A549 (cell line): ENCODE measurements around the gene CDK7. TPM values are rescaled to one million over a fixed set of nuclear protein-coding genes. Genes with fewer than 3 reads are reported as not detected.

Experiments used
- ATAC-seq, 2 experiments: fragments of 200-7000 bp in 1 of 2; fragments of >200 bp in 1 of 2; cut with Nextera tagmentation in 1 of 2; cut with Tn5 transposase in 1 of 2; 3 replicates each; pipeline versions ENCODE4 v1.8.0 to v1.9.1; 2018 to 2020; ENCODE audit warnings: mild to moderate bottlenecking in 1 of 2, moderate library complexity in 1 of 2
- CTCF ChIA-PET: fragments of 300-600 bp; sonication (Branson Sonifier 250); formaldehyde crosslinking; extraction: SDS; loops from one replicate; lab custom pipeline; 2021; ENCODE audit warnings: antibody characterized with exemption, inconsistent platforms; lab: Yijun Ruan, JAX
- POLR2A ChIA-PET: fragments of 350-600 bp; formaldehyde crosslinking; extraction: SDS; loops from one replicate; lab custom pipeline; 2021; ENCODE audit warnings: antibody characterized with exemption, inconsistent platforms; lab: Yijun Ruan, JAX
- DNase-seq, 2 experiments: peaks; one replicate each; pipeline versions ENCODE4 v3.0.0 to v3.0.0-alpha.2; 2011 to 2016; ENCODE audit warnings: low read depth in 1 of 2, low spot score in 1 of 2
- FAIRE-seq: peaks from 2 replicates; lab custom pipeline; 2011; peaks lifted over from hg19 to GRCh38; lab: Jason Lieb, UNC
- H3K27ac ChIP-seq, 2 experiments: fragments of >200 bp; sonication (Bioruptor Twin); formaldehyde crosslinking; 3 replicates each; pipeline ENCODE4 v1.5.1; 2016 to 2017
- H3K4me1 ChIP-seq: fragments of >200 bp; sonication (Bioruptor Twin); formaldehyde crosslinking; 3 replicates; pipeline ENCODE4 v1.6.1; 2016
- H3K4me2 ChIP-seq: fragments of >200 bp; sonication (Bioruptor Twin); formaldehyde crosslinking; 3 replicates; pipeline ENCODE4 v1.6.1; 2016
- H3K4me3 ChIP-seq: fragments of >200 bp; sonication (Bioruptor Twin); formaldehyde crosslinking; 3 replicates; pipeline ENCODE4 v1.5.1; 2016
- H3K9me3 ChIP-seq: fragments of >200 bp; sonication (Bioruptor Twin); formaldehyde crosslinking; 3 replicates; pipeline ENCODE4 v1.6.1; 2016
- CHD2 ChIP-seq: fragments of 150-350 bp; IDR thresholded peaks from 2 replicates; pipeline ENCODE4 v1.6.1; 2014; ENCODE audit warnings: low read length; ENCODE audit not compliant: partially characterized antibody
- CHD4 ChIP-seq: fragments of 200-600 bp; sonication (generic); IDR thresholded peaks from 2 replicates; pipeline ENCODE4 v1.6.1; 2016; ENCODE audit warnings: antibody characterized with exemption, mild to moderate bottlenecking, borderline replicate concordance
- ESRRA ChIP-seq: fragments of 150-350 bp; IDR thresholded peaks from 2 replicates; pipeline ENCODE4 v1.6.1; 2014; ENCODE audit warnings: mild to moderate bottlenecking, low read length, borderline replicate concordance
- FOSL2 ChIP-seq, 2 experiments: fragments of 450-650 bp in 1 of 2; fragments of >200 bp in 1 of 2; sonication (Bioruptor Twin) in 1 of 2; formaldehyde crosslinking; IDR thresholded peaks; 2 replicates each; pipeline versions ENCODE4 v1.5.0 to v1.6.1; 2016 to 2020; ENCODE audit warnings: mild to moderate bottlenecking in 1 of 2, moderate library complexity in 1 of 2
- FOXS1 ChIP-seq: fragments of 250-450 bp; sonication (Bioruptor Pico); IDR thresholded peaks from 2 replicates; pipeline ENCODE4 v1.5.0; 2020; ENCODE audit warnings: mild to moderate bottlenecking, moderate library complexity
- HOXB13 ChIP-seq: fragments of 250-450 bp; sonication (Bioruptor Pico); IDR thresholded peaks from 2 replicates; pipeline ENCODE4 v1.5.0; 2020; ENCODE audit warnings: low read depth, mild to moderate bottlenecking, moderate library complexity
- KDM5A ChIP-seq: fragments of 200-600 bp; sonication (generic); IDR thresholded peaks from 2 replicates; pipeline ENCODE4 v1.6.1; 2016; ENCODE audit warnings: antibody characterized with exemption, mild to moderate bottlenecking
- NFE2L2 ChIP-seq: fragments of 150-350 bp; conservative IDR thresholded peaks from 2 replicates; pipeline ENCODE4 v1.6.1; 2014; ENCODE audit warnings: low read length
- PHF8 ChIP-seq: fragments of 200-600 bp; sonication (generic); IDR thresholded peaks from 2 replicates; pipeline ENCODE4 v1.6.1; 2016; ENCODE audit warnings: low read depth, mild to moderate bottlenecking, antibody characterized with exemption, moderate library complexity, borderline replicate concordance
- POLR2A ChIP-seq: IDR thresholded peaks from 2 replicates; pipeline ENCODE4 v1.6.1; 2012; ENCODE audit warnings: mild to moderate bottlenecking, low read length
- POLR2AphosphoS2 ChIP-seq: conservative IDR thresholded peaks from 2 replicates; pipeline ENCODE4 v1.6.1; 2012; ENCODE audit warnings: low read length, improper control_type of control experiment, inconsistent platforms
- RAD21 ChIP-seq, 2 experiments: fragments of >200 bp in 1 of 2; sonication (Bioruptor Twin) in 1 of 2; formaldehyde crosslinking in 1 of 2; IDR thresholded peaks in 1 of 2; conservative IDR thresholded peaks in 1 of 2; 2 replicates in 1 of 2; 3 replicates in 1 of 2; pipeline ENCODE4 v1.6.1; 2012 to 2018; ENCODE audit warnings: inconsistent platforms in 1 of 2
- RCOR1 ChIP-seq: fragments of 150-350 bp; IDR thresholded peaks from 2 replicates; pipeline ENCODE4 v1.6.1; 2014; ENCODE audit warnings: antibody characterized with exemption, low read length, low read depth
- RFX5 ChIP-seq: fragments of 450-650 bp; IDR thresholded peaks from 2 replicates; pipeline ENCODE4 v1.7.1; 2014; ENCODE audit warnings: antibody characterized with exemption, mild to moderate bottlenecking, moderate library complexity
- RNF2 ChIP-seq: fragments of 200-600 bp; sonication (generic); IDR thresholded peaks from 2 replicates; pipeline ENCODE4 v1.6.1; 2016; ENCODE audit warnings: low read depth, mild to moderate bottlenecking, antibody characterized with exemption, moderate library complexity, borderline replicate concordance
- SREBF2 ChIP-seq: fragments of 450-650 bp; IDR thresholded peaks from 2 replicates; pipeline ENCODE4 v1.6.1; 2014; ENCODE audit warnings: mild to moderate bottlenecking, moderate library complexity
- TFCP2L1 ChIP-seq: fragments of 250-450 bp; sonication (Bioruptor Pico); IDR thresholded peaks from 2 replicates; pipeline ENCODE4 v1.5.0; 2021; ENCODE audit warnings: mild to moderate bottlenecking
- ZNF302 ChIP-seq: fragments of 250-450 bp; sonication (Bioruptor Pico); IDR thresholded peaks from 2 replicates; pipeline ENCODE4 v1.9.0; 2021; ENCODE audit warnings: inconsistent platforms, mild to moderate bottlenecking, moderate library complexity
- WGBS: methylation state at CpG from one replicate; pipeline ENCODE4 v1.1.6; 2017; ENCODE audit errors: missing lambda C conversion rate; 5-methylcytosine and 5-hydroxymethylcytosine counted together
- polyA plus RNA-seq, 4 experiments: library from polyadenylated mRNA; depleted of rRNA in 3 of 4; stranded (reverse); fragments of >200 nt; fragmentation: RNase III in 1 of 4; extraction: RNeasy Plus Mini Kit Qiagen cat#74134 plus additional on column Dnase treatment in 1 of 4; gene quantifications; 2 replicates in 3 of 4; 3 replicates in 1 of 4; pipeline ENCODE4 v1.2.3, GENCODE V29; 2011 to 2017
- TF ChIP-seq, protein P1 (sequence below): IDR thresholded peaks from 2 replicates; pipeline ENCODE4 v1.6.1; 2012
- TF ChIP-seq, protein P2 (sequence below): IDR thresholded peaks from 2 replicates; pipeline ENCODE4 v1.6.1; 2012
- TF ChIP-seq, protein P3 (sequence below): fragments of 200-600 bp; sonication (generic); IDR thresholded peaks from 2 replicates; pipeline ENCODE4 v1.6.1; 2016; ENCODE audit warnings: antibody characterized with exemption, mild to moderate bottlenecking, moderate library complexity
- TF ChIP-seq, protein P4 (sequence below): fragments of >200 bp; sonication (Bioruptor Twin); formaldehyde crosslinking; IDR thresholded peaks from 2 replicates; pipeline ENCODE4 v1.6.1; 2016
- TF ChIP-seq, protein P5 (sequence below): fragments of 450-650 bp; IDR thresholded peaks from 2 replicates; pipeline ENCODE4 v1.6.1; 2014; ENCODE audit warnings: antibody characterized with exemption

The CDK7 gene
- polyA plus RNA-seq, 2 of the 4 experiments (the other 2 are of a cell fraction) = 63.6 to 118 TPM

DNA sequence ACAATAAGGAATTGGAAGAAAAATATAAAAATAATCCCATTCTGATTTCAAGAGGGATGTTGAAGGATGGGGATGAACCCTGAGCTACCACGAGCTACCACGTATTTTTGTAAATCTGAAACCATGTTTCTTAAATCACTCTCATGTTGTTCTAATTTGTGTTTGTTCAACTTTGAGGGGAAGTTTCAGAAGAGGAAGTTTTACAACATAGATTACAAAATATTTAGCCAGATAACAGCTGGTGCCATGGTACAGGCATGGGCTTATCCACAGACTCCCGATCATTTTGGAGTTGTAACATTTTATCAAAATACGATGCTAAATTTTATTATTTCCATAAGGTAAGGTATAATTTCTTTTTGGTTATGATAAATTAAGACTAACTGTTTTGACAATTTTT, 82.7 kb downstream of the CDK7 start:
- no peak for ATAC-seq
- 94% methylated on average over 4 of the region's 4 CpGs for WGBS
- TF ChIP-seq, protein P1, sequence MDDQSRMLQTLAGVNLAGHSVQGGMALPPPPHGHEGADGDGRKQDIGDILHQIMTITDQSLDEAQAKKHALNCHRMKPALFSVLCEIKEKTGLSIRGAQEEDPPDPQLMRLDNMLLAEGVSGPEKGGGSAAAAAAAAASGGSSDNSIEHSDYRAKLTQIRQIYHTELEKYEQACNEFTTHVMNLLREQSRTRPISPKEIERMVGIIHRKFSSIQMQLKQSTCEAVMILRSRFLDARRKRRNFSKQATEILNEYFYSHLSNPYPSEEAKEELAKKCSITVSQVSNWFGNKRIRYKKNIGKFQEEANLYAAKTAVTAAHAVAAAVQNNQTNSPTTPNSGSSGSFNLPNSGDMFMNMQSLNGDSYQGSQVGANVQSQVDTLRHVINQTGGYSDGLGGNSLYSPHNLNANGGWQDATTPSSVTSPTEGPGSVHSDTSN = no peak
- TF ChIP-seq ESRRA (no peak), KDM5A (no peak), NFE2L2 (no peak), TFCP2L1 (CRISPR knock-in tag) (no peak), POLR2A (no peak), RNF2 (no peak), CHD2 (no peak), FOSL2 (IDR thresholded peaks at IDR 0.05) (no peak), FOSL2 (CRISPR knock-in tag; IDR thresholded peaks at IDR 0.05) (no peak), HOXB13 (CRISPR knock-in tag) (no peak), ZNF302 (CRISPR knock-in tag) (no peak), POLR2AphosphoS2 (no peak), RAD21 (conservative IDR thresholded peaks at IDR 0.05 in 1 of 2, IDR thresholded peaks at IDR 0.05 in 1 of 2) (no peak)
- TF ChIP-seq, protein P2, sequence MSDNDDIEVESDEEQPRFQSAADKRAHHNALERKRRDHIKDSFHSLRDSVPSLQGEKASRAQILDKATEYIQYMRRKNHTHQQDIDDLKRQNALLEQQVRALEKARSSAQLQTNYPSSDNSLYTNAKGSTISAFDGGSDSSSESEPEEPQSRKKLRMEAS = no peak
- TF ChIP-seq, protein P3, sequence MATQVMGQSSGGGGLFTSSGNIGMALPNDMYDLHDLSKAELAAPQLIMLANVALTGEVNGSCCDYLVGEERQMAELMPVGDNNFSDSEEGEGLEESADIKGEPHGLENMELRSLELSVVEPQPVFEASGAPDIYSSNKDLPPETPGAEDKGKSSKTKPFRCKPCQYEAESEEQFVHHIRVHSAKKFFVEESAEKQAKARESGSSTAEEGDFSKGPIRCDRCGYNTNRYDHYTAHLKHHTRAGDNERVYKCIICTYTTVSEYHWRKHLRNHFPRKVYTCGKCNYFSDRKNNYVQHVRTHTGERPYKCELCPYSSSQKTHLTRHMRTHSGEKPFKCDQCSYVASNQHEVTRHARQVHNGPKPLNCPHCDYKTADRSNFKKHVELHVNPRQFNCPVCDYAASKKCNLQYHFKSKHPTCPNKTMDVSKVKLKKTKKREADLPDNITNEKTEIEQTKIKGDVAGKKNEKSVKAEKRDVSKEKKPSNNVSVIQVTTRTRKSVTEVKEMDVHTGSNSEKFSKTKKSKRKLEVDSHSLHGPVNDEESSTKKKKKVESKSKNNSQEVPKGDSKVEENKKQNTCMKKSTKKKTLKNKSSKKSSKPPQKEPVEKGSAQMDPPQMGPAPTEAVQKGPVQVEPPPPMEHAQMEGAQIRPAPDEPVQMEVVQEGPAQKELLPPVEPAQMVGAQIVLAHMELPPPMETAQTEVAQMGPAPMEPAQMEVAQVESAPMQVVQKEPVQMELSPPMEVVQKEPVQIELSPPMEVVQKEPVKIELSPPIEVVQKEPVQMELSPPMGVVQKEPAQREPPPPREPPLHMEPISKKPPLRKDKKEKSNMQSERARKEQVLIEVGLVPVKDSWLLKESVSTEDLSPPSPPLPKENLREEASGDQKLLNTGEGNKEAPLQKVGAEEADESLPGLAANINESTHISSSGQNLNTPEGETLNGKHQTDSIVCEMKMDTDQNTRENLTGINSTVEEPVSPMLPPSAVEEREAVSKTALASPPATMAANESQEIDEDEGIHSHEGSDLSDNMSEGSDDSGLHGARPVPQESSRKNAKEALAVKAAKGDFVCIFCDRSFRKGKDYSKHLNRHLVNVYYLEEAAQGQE = no peak
- TF ChIP-seq, protein P4, sequence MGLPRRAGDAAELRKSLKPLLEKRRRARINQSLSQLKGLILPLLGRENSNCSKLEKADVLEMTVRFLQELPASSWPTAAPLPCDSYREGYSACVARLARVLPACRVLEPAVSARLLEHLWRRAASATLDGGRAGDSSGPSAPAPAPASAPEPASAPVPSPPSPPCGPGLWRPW = no peak
- TF ChIP-seq, protein P5, sequence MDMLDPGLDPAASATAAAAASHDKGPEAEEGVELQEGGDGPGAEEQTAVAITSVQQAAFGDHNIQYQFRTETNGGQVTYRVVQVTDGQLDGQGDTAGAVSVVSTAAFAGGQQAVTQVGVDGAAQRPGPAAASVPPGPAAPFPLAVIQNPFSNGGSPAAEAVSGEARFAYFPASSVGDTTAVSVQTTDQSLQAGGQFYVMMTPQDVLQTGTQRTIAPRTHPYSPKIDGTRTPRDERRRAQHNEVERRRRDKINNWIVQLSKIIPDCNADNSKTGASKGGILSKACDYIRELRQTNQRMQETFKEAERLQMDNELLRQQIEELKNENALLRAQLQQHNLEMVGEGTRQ = no peak
- TF ChIP-seq, all 56 proteins: peak for 0
- no peak overlapping the region for H3K4me3 ChIP-seq
- FAIRE-seq = no peak
- DNase-seq = no peak
- H3K4me2 ChIP-seq = no peak overlapping the region
- no peaks in the 10 kb centered on the region for H3K9me3 ChIP-seq
- no peaks in the 10 kb centered on the region for H3K4me1 ChIP-seq
- H3K27ac ChIP-seq = no peak overlapping the region
- ChIA-PET CTCF (interaction anchor here (1.2 to 1.8 kb wide), 2 partner anchors 15 to 17 kb away, joined by 4 to 5 read pairs; partner anchors contain the start of gene CCDC125), POLR2A (no interaction called here)

DNA sequence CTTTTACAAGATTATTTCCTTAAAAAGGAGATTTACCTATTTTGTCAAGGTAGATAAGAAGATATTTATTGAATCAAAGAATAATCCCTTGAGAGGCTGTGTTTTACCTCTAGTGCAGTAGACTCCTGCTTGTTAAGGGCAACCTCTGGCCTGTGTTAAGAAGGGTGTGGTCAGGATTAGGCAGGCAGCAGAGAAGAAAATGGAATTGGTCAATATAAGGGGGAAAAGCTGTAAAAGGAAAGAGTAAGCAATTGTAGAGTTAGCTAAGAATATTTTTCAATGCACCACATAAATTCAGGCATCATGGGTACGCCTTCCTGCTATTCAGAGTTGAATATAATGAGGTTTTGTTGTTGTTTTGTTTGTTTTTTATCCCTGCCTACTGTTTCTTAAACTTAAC, 91.7 kb downstream of the CDK7 start:
- no peaks in the 10 kb centered on the region for H3K4me1 ChIP-seq
- H3K9me3 ChIP-seq = no peaks in the 10 kb centered on the region
- H3K4me3 ChIP-seq = no peak overlapping the region
- WGBS = 95% methylated on average over 1 of the region's 1 CpG
- DNase-seq (no peak), FAIRE-seq (no peak), ATAC-seq (no peak)
- H3K4me2 ChIP-seq = no peak overlapping the region
- ChIA-PET CTCF (interaction anchor here (1.4 kb wide), 1 partner anchor 8 kb away, joined by 3 read pairs; no protein-coding TSS in a partner anchor), POLR2A (no interaction called here)
- H3K27ac ChIP-seq = no peak overlapping the region
- TF ChIP-seq FOXS1 (CRISPR knock-in tag) (no peak), HOXB13 (CRISPR knock-in tag) (no peak), CHD4 (no peak), CHD2 (no peak), ZNF302 (CRISPR knock-in tag) (no peak), RFX5 (no peak), PHF8 (no peak), SREBF2 (no peak), RCOR1 (no peak)
